Ramos (cell line): ENCODE results near the gene PSMD3.

Experiments used
- in situ Hi-C: fragments of 300-500 bp; cut with MboI; formaldehyde crosslinking; loops from one replicate; pipeline ENCODE4 v1.14.3; 2022; ENCODE audit warnings: low sequenced_read_pairs; ENCODE audit not compliant: unreplicated experiment

Gene PSMD3

GRCh38 chr17:40019140-40019991, 38.8 kb downstream of the PSMD3 start:
- in situ Hi-C loops = loop anchor here (10.0 kb wide), 1 partner anchor 165 kb away; no protein-coding TSS in a partner anchor

DNA sequence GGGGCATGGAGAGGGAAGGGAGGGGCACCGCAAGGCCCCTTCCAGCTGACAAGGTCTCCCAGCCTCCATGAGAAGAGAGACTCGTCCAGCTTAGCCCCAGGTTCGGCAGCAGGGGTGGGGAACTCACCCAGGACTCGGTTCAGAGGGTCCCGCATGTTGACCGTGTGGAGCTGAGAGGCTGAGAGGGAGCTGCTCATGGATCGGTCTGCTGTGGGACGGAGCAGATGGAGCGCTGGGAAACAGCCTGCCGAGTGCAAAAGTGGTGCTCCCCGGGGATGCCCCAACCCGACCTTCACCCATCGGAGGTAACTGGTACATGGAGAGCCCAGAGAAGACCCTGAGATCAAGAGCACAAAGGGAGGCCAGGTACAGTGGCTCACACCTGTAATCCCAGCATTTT, 39.5 kb downstream of the PSMD3 start:
- in situ Hi-C loops = no loop called here

- in situ Hi-C loops = no loop called here
These were observed 40.9 kb downstream of the PSMD3 start for GRCh38 chr17:40021451-40021971.

- in situ Hi-C loops = no loop called here
These were observed 41.9 kb downstream of the PSMD3 start for GRCh38 chr17:40022497-40022896.

DNA sequence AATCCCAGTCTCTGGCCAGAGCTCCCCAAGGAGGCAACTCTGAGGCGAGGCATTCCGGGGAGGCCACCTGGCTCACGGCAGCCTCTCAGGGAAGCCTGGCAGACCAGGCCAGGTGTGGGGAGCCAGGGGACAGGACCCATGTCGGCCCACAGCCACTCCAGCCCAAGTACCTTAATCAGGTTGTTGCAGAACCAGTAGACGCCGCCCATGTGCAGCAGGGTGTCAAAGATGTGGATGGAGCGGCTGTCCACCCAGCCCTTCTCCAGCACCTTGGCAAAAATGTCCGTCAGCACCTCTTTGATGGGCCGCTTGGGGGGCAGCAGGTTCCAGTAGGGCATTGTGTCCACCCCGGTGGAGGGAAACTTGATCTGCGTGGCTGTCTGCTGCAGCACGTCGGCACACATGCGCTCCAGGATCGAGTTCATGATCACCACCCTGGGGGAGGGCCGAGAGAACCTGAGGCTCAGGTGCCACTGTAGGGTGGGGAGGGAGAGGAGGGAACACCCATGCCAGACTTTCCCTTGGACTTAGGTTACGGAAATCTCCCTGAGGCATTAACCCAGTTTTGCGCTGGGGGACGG, 42.4 kb downstream of the PSMD3 start:
- in situ Hi-C loops = no loop called here

- in situ Hi-C loops = no loop called here
These were observed 43.1 kb downstream of the PSMD3 start for GRCh38 chr17:40023590-40024292.

DNA sequence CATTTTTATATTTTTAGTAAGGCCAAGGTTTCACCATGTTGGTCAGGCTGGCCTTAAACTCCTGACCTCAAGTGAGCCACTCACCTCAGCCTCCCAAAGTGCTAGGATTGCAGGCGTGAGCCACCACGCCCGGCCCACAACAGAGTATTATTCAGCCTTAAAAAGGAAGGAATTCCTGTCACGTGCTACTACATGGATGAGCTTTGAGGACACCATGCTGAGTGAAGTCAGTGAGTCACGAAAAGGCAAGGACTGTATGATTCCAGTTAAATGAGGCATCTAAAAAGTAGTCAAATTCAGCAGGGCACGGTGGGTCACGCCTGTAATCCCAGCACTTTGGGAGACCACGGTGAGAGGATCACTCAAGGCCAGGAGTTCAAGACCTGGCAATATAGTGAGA, 44.3 kb downstream of the PSMD3 start:
- in situ Hi-C loops = no loop called here

DNA sequence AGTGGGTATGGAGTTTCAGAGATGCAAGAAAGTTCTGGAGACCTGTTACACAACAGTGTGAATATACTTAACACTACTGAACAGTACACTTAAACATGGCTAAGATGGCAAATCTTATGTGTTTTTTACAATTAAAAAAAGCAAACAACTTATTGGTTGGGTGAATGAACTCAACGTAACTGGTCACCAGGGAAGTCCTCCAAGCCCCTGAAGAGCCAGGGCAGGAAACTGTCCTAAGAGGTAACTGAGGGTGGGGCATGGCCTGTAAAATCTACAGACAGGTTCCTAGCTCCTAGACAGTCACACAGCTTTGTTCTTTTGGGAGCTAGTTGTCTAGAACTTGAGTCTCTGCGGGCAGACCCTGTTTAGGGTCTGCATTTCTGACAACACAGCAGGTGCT, 45.0 kb downstream of the PSMD3 start:
- in situ Hi-C loops = no loop called here

DNA sequence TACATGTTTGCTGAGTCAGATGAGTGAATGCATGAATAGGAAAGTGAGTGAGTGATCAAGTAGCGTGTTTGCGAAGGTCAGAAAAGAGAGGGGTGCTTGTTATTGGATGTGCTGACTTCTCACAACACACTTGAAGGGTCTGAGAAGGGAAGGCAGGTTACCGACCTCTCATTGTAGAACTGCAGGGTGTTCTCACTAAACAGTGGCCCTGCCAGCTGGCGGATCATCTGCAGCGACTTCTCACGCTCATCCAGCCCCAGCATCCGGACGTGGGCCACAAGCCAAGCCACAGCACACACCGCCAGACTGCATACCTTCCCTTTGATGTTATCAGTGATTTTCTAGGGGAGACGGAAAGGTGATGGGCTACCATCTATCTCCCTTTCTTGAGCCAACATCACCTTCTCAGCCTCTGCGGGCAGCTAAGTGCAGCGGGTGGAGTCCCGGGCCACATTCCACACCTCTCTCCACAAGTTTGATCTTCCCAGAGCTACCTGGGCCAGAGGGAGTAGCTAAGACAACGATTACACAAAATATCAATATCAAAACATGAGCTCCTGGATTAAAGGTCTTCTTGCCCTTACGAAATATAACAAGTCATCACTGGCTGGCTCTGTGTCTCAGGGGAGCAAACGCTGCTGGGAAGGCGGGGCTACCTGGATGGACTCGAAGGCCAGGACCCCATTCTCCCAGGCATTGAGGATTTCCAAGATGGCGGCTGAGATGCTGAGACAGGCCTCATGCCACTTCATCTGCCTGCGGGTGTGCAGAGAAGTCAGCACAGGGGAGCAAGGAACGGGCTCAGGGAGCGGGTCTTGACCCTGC, 45.6 kb downstream of the PSMD3 start:
- in situ Hi-C loops = no loop called here

GRCh38 chr17:40026816-40027613, 46.4 kb downstream of the PSMD3 start:
- in situ Hi-C loops = no loop called here

DNA sequence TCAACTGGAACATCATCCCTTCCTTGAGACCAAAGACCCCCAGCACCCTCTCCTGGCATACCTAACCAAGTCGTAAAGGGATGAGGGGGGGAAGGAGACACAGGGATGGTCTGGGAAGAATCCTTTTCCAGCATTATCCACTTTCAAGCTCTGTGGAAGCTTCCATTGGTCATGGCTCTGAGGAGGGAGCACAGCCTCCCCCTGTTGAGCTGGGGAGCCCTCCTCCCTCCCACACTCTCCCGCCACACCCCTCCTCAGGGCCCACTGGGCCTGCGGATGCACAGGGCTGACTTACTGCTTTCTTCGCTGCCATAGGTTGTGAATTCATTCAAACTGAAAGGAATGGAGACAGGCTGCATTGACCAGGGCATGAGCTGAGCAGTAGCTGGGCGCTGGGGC, 47.0 kb downstream of the PSMD3 start:
- in situ Hi-C loops = no loop called here

DNA sequence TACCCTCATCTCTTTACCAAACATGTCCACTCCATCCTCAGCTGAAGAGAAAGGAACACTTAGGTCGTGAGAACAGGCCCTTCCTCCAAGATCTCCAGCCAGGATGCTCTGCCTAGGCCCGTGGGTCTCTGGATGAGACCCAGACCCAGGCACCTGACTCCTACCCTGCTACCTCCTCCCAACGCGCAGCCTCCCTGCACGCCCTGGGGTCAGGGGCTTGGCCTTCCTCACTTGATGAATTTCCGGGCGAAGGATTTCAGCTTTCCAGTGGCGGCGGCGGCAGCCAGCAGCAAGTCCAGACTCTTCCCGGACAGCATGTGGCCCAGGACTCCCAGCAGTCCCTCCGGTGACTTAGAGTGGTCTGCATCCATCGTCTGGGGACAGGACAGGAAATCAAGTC, 48.0 kb downstream of the PSMD3 start:
- in situ Hi-C loops = no loop called here

GRCh38 chr17:40031706-40032105, 51.1 kb downstream of the PSMD3 start:
- in situ Hi-C loops = no loop called here

- in situ Hi-C loops = no loop called here
These were observed 52.0 kb downstream of the PSMD3 start for GRCh38 chr17:40032322-40033320.

DNA sequence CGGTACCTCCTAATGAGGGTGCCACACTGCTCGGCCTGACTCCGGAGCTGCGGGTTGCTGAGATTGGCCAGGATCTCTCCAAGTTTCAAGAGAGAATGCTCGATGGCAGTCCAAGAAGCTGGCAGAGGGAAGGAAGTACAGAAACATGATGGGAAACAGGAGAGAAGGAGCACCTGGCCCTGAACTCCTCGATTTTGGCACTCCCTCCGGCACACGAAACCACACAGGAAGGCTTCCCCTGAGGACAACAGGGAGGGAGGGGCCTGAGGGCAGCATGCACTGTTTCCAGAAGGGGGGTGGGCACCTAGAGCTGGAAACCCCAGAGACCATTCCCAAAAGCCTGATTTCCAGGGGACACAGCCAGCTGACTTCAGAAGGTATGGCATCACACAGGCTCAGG, 52.7 kb downstream of the PSMD3 start:
- in situ Hi-C loops = no loop called here

DNA sequence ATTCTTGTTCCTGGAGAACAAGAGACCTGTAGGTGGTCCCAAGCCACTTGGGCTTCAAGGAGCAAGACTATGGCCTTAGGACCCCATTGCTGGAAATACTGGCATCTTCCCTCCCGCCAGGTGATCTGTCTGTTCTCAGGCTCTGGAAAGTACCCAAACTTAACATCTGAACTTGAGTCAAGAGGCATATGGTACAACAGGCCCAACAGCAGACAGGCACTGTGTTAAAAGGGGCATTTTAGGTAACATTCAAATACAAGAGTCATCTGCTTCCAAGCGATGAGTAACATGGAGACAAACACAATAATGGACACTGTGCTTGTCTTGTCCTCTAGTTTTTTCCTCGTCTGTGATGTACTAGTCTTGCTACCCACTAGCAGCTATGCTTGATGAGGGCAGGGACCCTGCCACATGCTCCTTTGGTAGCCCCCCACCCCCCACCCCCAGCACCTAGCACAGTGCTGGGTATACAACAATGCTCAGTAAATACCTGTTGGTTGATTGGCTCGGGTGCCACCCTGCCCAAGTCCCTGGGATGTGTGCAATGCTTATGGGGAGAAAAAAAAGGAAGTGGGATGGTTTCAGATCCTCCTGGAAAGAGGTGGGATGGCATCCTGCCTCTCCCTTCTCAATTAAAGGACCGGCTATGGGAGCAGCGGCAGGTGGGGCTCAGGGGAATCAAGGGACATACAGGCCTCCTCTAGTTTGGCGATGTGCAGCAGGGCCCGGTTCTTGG, 54.0 kb downstream of the PSMD3 start:
- in situ Hi-C loops = no loop called here

DNA sequence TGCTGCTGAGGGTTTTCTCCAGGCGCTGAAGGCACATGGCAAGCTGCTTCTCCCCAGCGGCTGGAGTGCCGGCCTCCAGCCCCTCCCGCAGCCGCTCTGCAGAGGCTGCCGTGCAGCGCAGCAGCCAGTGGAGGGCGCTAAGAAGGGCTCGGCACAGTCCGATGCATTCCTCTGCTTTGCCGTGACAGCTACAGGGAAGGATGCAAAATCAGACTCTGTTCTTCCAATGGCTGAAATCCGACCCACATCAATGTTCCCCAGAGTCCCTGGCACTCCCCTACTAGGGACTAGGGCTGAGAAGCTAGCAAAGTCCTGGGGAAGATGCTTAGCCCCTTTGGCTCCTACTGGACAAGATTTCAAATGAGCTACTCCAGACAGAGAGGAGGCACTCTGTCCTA, 54.6 kb downstream of the PSMD3 start:
- in situ Hi-C loops = no loop called here
